Effector memory CD4-positive, alpha-beta T cell (primary cell): ENCODE results near the gene HERPUD1.
A peak's percentile ranks its signal among the peaks of the same experiment; 100 is the strongest.

Experiments
- DNase-seq, 3 donors: peaks; one replicate each; pipeline ENCODE4 v3.0.0-alpha.2; 2020
- H3K27ac ChIP-seq: 2 replicates; pipeline ENCODE4 v1.7.0; 2013; ENCODE audit warnings: mild to moderate bottlenecking, low read length, moderate library complexity; ENCODE audit not compliant: insufficient read depth, poor library complexity, severe bottlenecking
- H3K27me3 ChIP-seq: replicated peaks from 2 replicates; pipeline ENCODE4 v1.7.0; 2013; ENCODE audit warnings: mild to moderate bottlenecking, low read length; ENCODE audit not compliant: insufficient read depth, control insufficient read depth, poor library complexity, severe bottlenecking
- H3K36me3 ChIP-seq: 2 replicates; pipeline ENCODE4 v1.7.0; 2013; ENCODE audit warnings: mild to moderate bottlenecking, low read length, moderate library complexity; ENCODE audit not compliant: control insufficient read depth, insufficient read depth
- H3K4me1 ChIP-seq: 2 replicates; pipeline ENCODE4 v1.7.0; 2013; ENCODE audit warnings: low read length, mild to moderate bottlenecking; ENCODE audit not compliant: control insufficient read depth, insufficient read depth, poor library complexity, severe bottlenecking
- H3K4me3 ChIP-seq: 2 replicates; pipeline ENCODE4 v1.7.0; 2013; ENCODE audit warnings: low read length, low read depth, mild to moderate bottlenecking; ENCODE audit not compliant: insufficient read depth, poor library complexity, severe bottlenecking
- H3K9me3 ChIP-seq: 2 replicates; pipeline ENCODE4 v1.7.0; 2013; ENCODE audit warnings: mild to moderate bottlenecking, low read length, moderate library complexity; ENCODE audit not compliant: control insufficient read depth

HERPUD1 gene

GRCh38 chr16:56910654-56911539, 21.0 kb upstream of the HERPUD1 start:
- Histone ChIP-seq H3K4me1 (no peaks in the 10 kb centered on the region), H3K9me3 (no peaks in the 10 kb centered on the region), H3K27ac (no peak overlapping the region), H3K4me3 (no peak overlapping the region), H3K36me3 (no peaks in the 10 kb centered on the region), H3K27me3 (no peaks in the 10 kb centered on the region)
- DNase-seq: no peak

GRCh38 chr16:56911771-56912571, 20.0 kb upstream of the HERPUD1 start:
- H3K27ac ChIP-seq: no peak overlapping the region
- H3K9me3 ChIP-seq: no peaks in the 10 kb centered on the region
- H3K27me3 ChIP-seq: no peaks in the 10 kb centered on the region
- no peaks in the 10 kb centered on the region for H3K36me3 ChIP-seq
- no peak for DNase-seq
- no peak overlapping the region for H3K4me3 ChIP-seq
- peaks cover 8% of the 10 kb centered on the region for H3K4me1 ChIP-seq

- no peaks in the 10 kb centered on the region for H3K36me3 ChIP-seq
- peaks cover 12% of the 10 kb centered on the region for H3K4me1 ChIP-seq
- no peak for DNase-seq
- H3K27ac ChIP-seq: no peak overlapping the region
- no peaks in the 10 kb centered on the region for H3K27me3 ChIP-seq
- H3K4me3 ChIP-seq: no peak overlapping the region
- no peaks in the 10 kb centered on the region for H3K9me3 ChIP-seq
Measured at GRCh38 chr16:56912746-56913708, 18.9 kb upstream of the HERPUD1 start.

- Histone ChIP-seq H3K4me1 (peaks cover 12% of the 10 kb centered on the region), H3K4me3 (no peak overlapping the region), H3K9me3 (no peaks in the 10 kb centered on the region), H3K27me3 (no peaks in the 10 kb centered on the region), H3K36me3 (no peaks in the 10 kb centered on the region), H3K27ac (no peak overlapping the region)
- DNase-seq: no peak
Measured at GRCh38 chr16:56914896-56915295, 17.0 kb upstream of the HERPUD1 start.

GRCh38 chr16:56915336-56916119, 16.4 kb upstream of the HERPUD1 start:
- H3K4me1 ChIP-seq: peaks cover 12% of the 10 kb centered on the region

GRCh38 chr16:56916571-56917403, 15.2 kb upstream of the HERPUD1 start:
- Histone ChIP-seq H3K27me3 (no peaks in the 10 kb centered on the region), H3K27ac (peak overlapping the region; percentile 24), H3K36me3 (no peaks in the 10 kb centered on the region), H3K9me3 (no peaks in the 10 kb centered on the region), H3K4me3 (peak overlapping the region; percentile 17), H3K4me1 (peaks cover 12% of the 10 kb centered on the region)
- no peak for DNase-seq

More at GRCh38 chr16:56915336-56916119, 16.4 kb upstream of the HERPUD1 start:
- H3K27me3 ChIP-seq: no peaks in the 10 kb centered on the region
- no peak overlapping the region for H3K27ac ChIP-seq
- no peak overlapping the region for H3K4me3 ChIP-seq
- H3K9me3 ChIP-seq: no peaks in the 10 kb centered on the region
- no peaks in the 10 kb centered on the region for H3K36me3 ChIP-seq
- DNase-seq: no peak

GRCh38 chr16:56918467-56919012, 13.4 kb upstream of the HERPUD1 start:
- Histone ChIP-seq H3K4me3 (no peak overlapping the region), H3K27me3 (no peaks in the 10 kb centered on the region), H3K27ac (no peak overlapping the region), H3K36me3 (no peaks in the 10 kb centered on the region), H3K4me1 (peaks cover 12% of the 10 kb centered on the region), H3K9me3 (no peaks in the 10 kb centered on the region)
- DNase-seq: no peak

- Histone ChIP-seq H3K9me3 (no peaks in the 10 kb centered on the region), H3K4me3 (no peak overlapping the region), H3K4me1 (peaks cover 12% of the 10 kb centered on the region), H3K27me3 (no peaks in the 10 kb centered on the region), H3K36me3 (no peaks in the 10 kb centered on the region), H3K27ac (no peak overlapping the region)
- DNase-seq: no peak
Measured at GRCh38 chr16:56919099-56919800, 12.7 kb upstream of the HERPUD1 start.
